Activated CD8-positive, alpha-beta memory T cell treated with anti-CD3 and anti-CD28 coated beads for 36 hours (primary cell): ENCODE measurements around the gene MYO5A. TPM values are rescaled to one million over a fixed set of nuclear protein-coding genes. Genes with fewer than 3 reads are reported as not detected.

ENCODE experiments used
- CTCF ChIA-PET: fragments of 350-600 bp; sonication (Branson Sonifier 250); formaldehyde crosslinking; loops from one replicate; lab custom pipeline; 2021; ENCODE audit warnings: antibody characterized with exemption; lab: Charles Lee
- POLR2A ChIA-PET: fragments of 350-600 bp; sonication (Branson Sonifier 250); formaldehyde crosslinking; loops from one replicate; lab custom pipeline; 2021; ENCODE audit warnings: antibody characterized with exemption; lab: Charles Lee
- total RNA-seq, 2 experiments: library from RNA; stranded (reverse); gene quantifications; one replicate each; pipeline ENCODE4 v1.2.3, GENCODE V29; 2021

The MYO5A gene
- total RNA-seq, 2 experiments from 2014 or later, result 28.6 to 30.3 TPM

DNA sequence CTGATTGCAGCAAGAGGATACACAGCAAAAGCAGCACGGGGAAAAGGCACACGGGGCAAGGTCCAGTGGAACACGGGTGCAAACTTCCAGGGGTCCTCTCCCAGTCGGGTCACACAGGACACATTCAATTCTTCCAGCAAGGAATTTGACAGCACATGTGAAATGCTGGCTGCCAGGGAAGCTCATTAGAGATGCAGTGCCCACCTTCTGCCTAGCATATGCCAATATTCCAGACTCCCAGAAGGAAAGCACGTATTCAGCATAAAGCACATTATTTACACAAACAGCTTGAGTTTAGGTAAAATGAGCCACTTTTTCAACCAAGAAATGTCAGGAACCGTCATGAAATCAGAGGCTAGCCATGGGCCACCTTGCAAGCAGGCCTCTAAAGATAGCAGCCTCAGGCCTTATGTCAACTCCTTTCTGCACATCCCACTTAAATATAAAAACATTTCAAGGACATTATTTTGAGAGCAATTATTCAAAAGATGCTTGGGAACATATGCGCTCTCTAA lies 252.4 kb downstream of the MYO5A start:
- CTCF ChIA-PET, result interaction anchor here (0.6 kb wide), 1 partner anchor 134 kb away, joined by 3 read pairs; no protein-coding TSS in a partner anchor
- POLR2A ChIA-PET, result no interaction called here

DNA sequence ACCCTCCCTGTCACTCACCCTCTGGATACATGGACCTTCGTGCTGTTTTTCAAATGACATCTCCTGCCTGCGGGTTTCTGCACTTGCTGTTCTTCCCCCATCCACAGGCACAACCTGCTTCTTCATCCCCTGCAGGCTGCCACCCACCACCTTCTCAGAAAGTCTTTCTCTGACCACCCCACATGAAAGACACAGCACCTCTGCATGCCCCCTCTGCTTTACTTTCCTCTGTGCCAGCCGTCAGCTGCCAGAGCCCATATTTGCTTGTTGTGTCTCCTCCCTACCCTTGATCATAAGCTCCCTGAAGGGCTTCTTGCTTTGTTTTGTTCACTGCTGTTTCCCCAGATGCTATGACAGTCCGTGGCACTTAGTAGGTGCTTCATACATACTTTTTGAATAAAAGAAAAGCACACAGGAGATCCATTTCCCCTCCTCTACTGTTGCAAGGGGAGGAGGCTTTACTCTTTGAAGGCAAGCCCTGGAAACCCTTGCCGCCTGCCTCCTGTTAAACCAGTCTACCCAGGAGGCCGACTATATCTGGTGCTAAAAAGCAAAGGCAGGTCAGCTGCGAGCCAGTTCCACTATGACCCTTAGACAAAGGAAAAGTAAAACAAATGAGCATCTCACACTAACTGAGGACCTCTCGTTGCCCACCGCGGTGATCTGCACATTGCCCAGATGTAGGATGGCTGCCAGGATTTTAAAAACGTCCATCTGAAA lies 265.0 kb downstream of the MYO5A start:
- CTCF ChIA-PET, result interaction anchor here (0.6 kb wide), 1 partner anchor 30 kb away, joined by 3 read pairs; no protein-coding TSS in a partner anchor

GRCh38 chr15:52262364-52262763 lies 266.3 kb downstream of the MYO5A start:
- POLR2A ChIA-PET, result interaction anchor here (0.5 kb wide), 1 partner anchor 522 kb away, joined by 3 read pairs; no protein-coding TSS in a partner anchor
- CTCF ChIA-PET, result interaction anchor here (0.5 to 1.3 kb wide), 4 partner anchors 10 to 468 kb away, joined by 3 read pairs; no protein-coding TSS in a partner anchor

More for the DNA sequence above, 265.0 kb downstream of the MYO5A start:
- POLR2A ChIA-PET, result no interaction called here

DNA sequence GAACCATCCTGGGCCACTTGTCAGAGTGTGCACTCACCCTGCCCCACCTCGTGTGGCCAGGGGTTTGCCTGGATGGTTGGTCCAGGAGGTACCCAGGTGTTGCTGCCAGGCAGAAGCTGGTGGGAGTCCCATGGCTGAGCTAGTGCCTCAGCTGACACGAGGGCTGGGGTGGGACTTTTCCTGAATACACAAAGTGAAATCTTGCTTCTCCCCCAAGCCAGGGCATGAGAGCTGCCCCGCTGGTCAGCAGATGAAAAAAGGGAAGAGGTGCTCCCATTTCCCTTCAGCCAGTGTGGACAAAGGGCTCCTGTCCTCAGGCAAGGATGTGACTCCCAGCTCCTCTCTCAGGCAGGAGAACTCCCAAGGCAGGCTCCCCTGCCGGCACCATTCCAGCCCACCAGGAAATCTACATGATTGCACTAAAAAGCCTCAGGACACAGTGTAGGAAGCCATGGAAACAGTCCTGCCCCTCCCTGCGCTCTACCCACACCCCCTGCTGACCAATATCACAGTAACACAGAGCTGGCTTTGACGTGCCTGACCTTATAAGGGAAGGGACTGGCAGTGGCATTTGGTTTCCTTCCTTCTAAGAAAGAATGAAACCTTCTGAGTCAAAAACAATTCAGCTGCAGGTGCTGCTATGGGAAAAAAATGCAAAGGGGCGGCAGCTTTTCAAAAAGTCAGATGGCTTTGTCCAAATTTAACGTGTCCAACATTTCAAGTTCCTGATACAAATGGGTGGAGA lies 267.0 kb downstream of the MYO5A start:
- CTCF ChIA-PET, result interaction anchor here (0.5 to 1.3 kb wide), 5 partner anchors 9 to 511 kb away, joined by 3 read pairs; no protein-coding TSS in a partner anchor
- POLR2A ChIA-PET, result interaction anchor here (0.5 kb wide), 1 partner anchor 522 kb away, joined by 3 read pairs; no protein-coding TSS in a partner anchor

GRCh38 chr15:52261026-52261425 lies 267.7 kb downstream of the MYO5A start:
- ChIA-PET POLR2A (no interaction called here), CTCF (no interaction called here)

DNA sequence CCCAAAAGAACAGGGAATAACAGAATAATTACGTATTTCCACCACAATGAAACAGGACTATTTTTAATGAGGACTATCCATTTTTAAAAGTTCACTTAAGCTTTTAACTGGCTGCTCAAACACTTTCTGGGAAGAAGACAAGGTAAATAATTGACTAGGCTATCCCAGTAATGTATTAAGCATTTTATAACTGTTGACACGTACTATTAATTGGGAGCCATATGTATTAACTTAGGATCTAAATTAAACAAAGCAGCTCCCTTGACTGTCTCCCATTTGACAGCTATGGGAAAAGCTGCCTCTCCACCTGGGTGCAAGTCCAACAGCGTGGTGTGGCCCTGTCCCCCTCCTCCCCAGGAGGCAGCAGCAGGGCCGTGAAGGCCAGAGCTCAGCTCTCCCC lies 269.2 kb downstream of the MYO5A start:
- POLR2A ChIA-PET, result interaction anchor here (0.5 kb wide), 1 partner anchor 71 kb away, joined by 4 read pairs; no protein-coding TSS in a partner anchor

GRCh38 chr15:52258461-52258860 lies 270.2 kb downstream of the MYO5A start:
- ChIA-PET CTCF (interaction anchor here (1.9 kb wide), 1 partner anchor 12 kb away, joined by 5 read pairs; no protein-coding TSS in a partner anchor), POLR2A (no interaction called here)

More for the DNA sequence above, 269.2 kb downstream of the MYO5A start:
- CTCF ChIA-PET, result interaction anchor here (0.6 to 0.7 kb wide), 2 partner anchors 32 to 463 kb away, joined by 3 read pairs; no protein-coding TSS in a partner anchor

DNA sequence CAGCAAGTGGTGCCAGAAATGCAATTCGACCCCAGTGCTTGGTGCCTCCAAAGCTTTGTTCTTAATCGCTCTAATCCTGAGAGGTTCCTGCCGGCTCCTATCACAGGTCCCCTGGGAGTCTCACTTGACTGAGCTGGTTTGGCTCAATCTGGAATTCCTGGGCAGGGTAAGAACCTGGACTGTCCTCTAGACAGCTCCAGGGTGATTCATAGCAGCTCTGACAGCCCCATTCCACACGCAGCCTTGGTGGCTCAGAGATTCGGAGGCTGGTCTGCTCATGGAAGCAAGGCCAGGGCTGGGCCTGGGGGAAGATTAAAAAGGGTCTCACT lies 271.0 kb downstream of the MYO5A start:
- ChIA-PET POLR2A (interaction anchor here (0.5 kb wide), 1 partner anchor 246 kb away, joined by 3 read pairs; no protein-coding TSS in a partner anchor), CTCF (interaction anchor here (0.9 to 2.0 kb wide), 3 partner anchors 11 to 74 kb away, joined by 3 to 5 read pairs (median 5); no protein-coding TSS in a partner anchor)

Other genes with a start within 250 kb of the MYO5A start
- under 1 TPM; 0.17 to 0.23 TPM for gene MYO5C, start 233.1 kb downstream of the MYO5A start, total RNA-seq
- 100 to 1,000 TPM; 199 to 205 TPM for gene ARPP19, start 40.1 kb upstream of the MYO5A start, total RNA-seq
- 10 to 100 TPM; 10.9 to 11.7 TPM for gene ATOSA, start 150.5 kb upstream of the MYO5A start, total RNA-seq